ENCODE measurements around the gene GSN. TPM values are rescaled to one million over a fixed set of nuclear protein-coding genes. Genes with fewer than 3 reads are reported as not detected.

The GSN gene
- total and polyA plus RNA-seq, 2 experiments from 2014 or later: 268 to 310 TPM

- TF ChIP-seq CTCF (IDR thresholded peaks at IDR 0.05; ENCODE audit: low read depth, low read length): no peak
- no peak overlapping the region for H3K27ac ChIP-seq
- H3K9me3 ChIP-seq (ENCODE audit: low read depth): no peaks in the 10 kb centered on the region
- DNase-seq (ENCODE audit: low read depth in 1 of 2, low spot score in 1 of 2): no peak
- H3K4me1 ChIP-seq (ENCODE audit: low read depth): peaks cover 32% of the 10 kb centered on the region
- no peak overlapping the region for H3K4me3 ChIP-seq
- no peaks in the 10 kb centered on the region for H3K27me3 ChIP-seq
- no peaks in the 10 kb centered on the region for H3K36me3 ChIP-seq
Observed at GRCh38 chr9:121364886-121365285, 96.9 kb downstream of the GSN start.

DNA sequence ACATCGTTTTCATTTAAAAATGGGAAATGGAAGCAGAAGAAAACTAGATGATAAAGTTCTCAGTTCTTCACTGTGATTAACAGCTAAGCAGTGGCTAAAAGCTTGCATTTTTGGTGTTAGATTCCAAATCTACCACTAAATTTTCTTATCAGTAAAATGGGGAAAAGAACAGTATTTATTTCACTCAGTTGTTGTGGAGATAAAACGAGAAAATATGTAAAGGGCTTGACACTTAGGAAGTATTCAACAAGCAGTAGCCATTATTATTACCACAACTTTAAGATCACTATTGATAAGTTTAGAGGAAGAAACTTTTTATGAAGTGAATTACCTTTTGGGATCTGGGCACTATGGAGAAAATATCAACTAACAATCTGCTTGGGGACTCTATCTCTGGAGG is 97.6 kb downstream of the GSN start:
- Histone ChIP-seq H3K27ac (no peak overlapping the region), H3K9me3 (ENCODE audit: low read depth) (no peaks in the 10 kb centered on the region), H3K27me3 (no peaks in the 10 kb centered on the region), H3K36me3 (no peaks in the 10 kb centered on the region), H3K4me1 (ENCODE audit: low read depth) (peaks cover 26% of the 10 kb centered on the region), H3K4me3 (no peak overlapping the region)
- no peak for DNase-seq (ENCODE audit: low read depth in 1 of 2, low spot score in 1 of 2)
- TF ChIP-seq CTCF (IDR thresholded peaks at IDR 0.05; ENCODE audit: low read depth, low read length): no peak

DNA sequence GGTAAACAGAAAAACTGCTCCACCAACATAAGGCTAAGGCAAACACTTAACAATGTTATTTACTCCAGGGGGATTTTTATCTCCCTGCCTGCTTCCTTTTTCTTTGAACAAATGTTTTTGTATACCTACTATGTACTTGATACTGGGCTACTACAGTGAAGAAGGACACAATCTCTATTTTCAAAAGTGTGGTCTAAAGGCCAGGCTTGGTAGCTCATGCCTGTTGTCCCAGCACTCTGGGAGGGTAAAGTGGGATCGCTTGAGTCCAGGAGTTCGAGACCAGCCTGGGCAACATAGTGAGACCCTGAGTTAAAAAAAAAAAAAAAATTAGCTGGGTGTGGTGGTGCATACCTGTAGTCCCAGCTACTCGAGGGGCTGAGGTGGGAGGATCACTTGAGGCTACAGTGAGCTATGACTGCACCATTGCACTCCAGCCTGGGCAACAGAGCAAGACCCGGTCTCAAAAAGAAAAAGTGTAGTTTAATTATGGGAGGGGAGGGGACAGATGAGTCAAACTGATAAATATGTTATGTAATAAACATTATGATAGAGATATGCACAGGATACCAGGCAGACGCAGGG is 98.7 kb downstream of the GSN start:
- Histone ChIP-seq H3K4me3 (no peak overlapping the region), H3K27me3 (no peaks in the 10 kb centered on the region), H3K4me1 (ENCODE audit: low read depth) (peaks cover 20% of the 10 kb centered on the region), H3K36me3 (no peaks in the 10 kb centered on the region), H3K9me3 (ENCODE audit: low read depth) (no peaks in the 10 kb centered on the region), H3K27ac (no peak overlapping the region)
- DNase-seq (ENCODE audit: low read depth in 1 of 2, low spot score in 1 of 2): no peak
- no peak for TF ChIP-seq CTCF (IDR thresholded peaks at IDR 0.05; ENCODE audit: low read depth, low read length)

DNA sequence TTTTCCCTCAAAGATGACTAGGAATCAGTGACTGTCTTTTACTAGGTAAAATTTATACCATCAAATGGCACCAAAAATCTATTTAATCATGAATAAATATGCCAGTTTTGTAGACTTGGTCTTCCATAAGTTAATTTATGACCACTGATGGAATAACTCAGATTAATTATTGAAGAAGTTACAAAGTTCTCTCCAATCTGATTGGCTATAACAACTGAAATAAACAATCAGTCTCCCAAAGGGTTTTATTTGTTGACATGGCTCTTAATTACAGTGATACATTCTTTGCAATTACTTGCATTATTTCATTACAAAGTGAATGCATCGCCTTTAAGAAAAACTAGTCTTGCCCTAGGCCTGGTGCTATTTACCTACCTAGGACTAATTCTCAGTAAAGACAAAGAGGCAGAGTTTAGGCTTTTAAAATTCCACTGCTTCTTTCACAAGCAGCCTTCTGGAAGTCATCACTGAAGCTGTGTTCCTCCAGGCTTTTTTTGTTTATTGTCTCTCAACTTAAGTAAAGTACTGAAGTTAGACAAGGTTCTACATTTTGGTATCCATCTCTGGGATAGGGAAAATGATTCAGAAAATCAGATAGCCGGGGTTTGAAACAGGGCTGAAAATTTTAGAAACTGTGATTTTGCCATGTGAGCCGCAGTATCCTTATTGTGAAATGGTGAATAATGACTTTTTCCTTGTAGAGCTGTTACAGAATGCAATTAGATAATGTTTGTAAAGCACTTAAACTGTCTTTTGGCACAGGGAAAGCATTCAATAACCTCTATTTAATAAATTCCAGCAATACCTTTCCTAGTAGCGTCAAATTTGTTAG is 99.6 kb downstream of the GSN start:
- no peak for TF ChIP-seq CTCF (IDR thresholded peaks at IDR 0.05; ENCODE audit: low read depth, low read length)
- Histone ChIP-seq H3K4me3 (no peak overlapping the region), H3K27ac (peak overlapping the region; percentile 9), H3K9me3 (ENCODE audit: low read depth) (no peaks in the 10 kb centered on the region), H3K4me1 (ENCODE audit: low read depth) (peaks cover 17% of the 10 kb centered on the region), H3K36me3 (no peaks in the 10 kb centered on the region), H3K27me3 (no peaks in the 10 kb centered on the region)
- DNase-seq (ENCODE audit: low read depth in 1 of 2, low spot score in 1 of 2): peak; percentile 8 to 25

DNA sequence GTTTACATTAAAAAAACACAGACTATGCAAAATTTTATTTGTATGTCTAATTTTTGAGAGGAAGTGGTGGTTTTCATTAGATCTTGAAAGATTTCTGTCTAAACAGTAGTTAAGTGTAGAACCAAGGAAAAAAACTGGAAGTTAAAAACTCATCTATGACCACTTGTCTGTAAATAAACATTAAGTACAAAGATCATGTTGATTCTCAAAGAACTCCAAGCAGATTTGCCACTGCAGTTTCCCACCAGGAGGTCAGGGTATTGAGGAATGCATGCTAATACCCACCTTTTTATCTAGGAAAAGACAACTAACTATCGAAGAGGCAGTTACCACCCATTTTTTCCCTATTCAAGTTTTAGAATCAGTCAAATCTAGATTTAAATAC is 100.2 kb downstream of the GSN start:
- H3K4me1 ChIP-seq (ENCODE audit: low read depth): peaks cover 11% of the 10 kb centered on the region
- no peaks in the 10 kb centered on the region for H3K9me3 ChIP-seq (ENCODE audit: low read depth)
- no peak overlapping the region for H3K4me3 ChIP-seq
- no peak for DNase-seq (ENCODE audit: low read depth in 1 of 2, low spot score in 1 of 2)
- H3K36me3 ChIP-seq: no peaks in the 10 kb centered on the region
- peak overlapping the region; percentile 9 for H3K27ac ChIP-seq
- no peak for TF ChIP-seq CTCF (IDR thresholded peaks at IDR 0.05; ENCODE audit: low read depth, low read length)
- no peaks in the 10 kb centered on the region for H3K27me3 ChIP-seq

Measured in cardiac muscle cell (in vitro differentiated cells and primary cell).